GM12801 (cell line): ENCODE measurements around the gene SRCAP.

Experiments
- CTCF ChIP-seq: IDR thresholded peaks from one replicate; pipeline ENCODE4 v1.5.1; 2011; ENCODE audit warnings: control low read depth; ENCODE audit not compliant: insufficient read length; ENCODE audit errors: extremely low read depth

Gene SRCAP

GRCh38 chr16:30665830-30666190 lies 33.2 kb upstream of the SRCAP start:
- TF ChIP-seq CTCF: no peak

GRCh38 chr16:30666681-30667080 lies 32.3 kb upstream of the SRCAP start:
- no peak for TF ChIP-seq CTCF

- no peak for TF ChIP-seq CTCF
Measured at GRCh38 chr16:30667361-30667905, 31.5 kb upstream of the SRCAP start.

DNA sequence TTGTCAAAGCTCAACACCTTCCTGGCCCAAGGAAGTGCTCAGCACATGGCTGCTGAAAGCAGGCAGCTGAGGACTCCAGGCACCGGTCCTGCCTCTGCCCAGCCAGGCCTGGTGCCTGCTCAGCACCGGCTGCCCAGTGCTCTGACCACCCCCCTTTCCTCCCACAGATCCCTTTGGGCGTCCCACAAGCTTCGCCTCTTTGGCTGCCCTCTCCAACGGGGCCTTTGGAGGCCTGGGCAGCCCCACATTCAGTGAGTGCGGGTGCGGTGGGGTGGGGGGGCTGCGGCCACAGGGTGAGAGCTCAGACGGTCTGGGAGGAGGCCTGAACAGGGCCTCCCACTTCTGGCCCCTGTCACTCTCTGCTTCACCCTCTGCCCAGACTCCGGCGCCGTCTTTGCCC lies 30.6 kb upstream of the SRCAP start:
- no peak for TF ChIP-seq CTCF

- TF ChIP-seq CTCF: no peak
Measured at GRCh38 chr16:30669026-30669902, 29.7 kb upstream of the SRCAP start.

DNA sequence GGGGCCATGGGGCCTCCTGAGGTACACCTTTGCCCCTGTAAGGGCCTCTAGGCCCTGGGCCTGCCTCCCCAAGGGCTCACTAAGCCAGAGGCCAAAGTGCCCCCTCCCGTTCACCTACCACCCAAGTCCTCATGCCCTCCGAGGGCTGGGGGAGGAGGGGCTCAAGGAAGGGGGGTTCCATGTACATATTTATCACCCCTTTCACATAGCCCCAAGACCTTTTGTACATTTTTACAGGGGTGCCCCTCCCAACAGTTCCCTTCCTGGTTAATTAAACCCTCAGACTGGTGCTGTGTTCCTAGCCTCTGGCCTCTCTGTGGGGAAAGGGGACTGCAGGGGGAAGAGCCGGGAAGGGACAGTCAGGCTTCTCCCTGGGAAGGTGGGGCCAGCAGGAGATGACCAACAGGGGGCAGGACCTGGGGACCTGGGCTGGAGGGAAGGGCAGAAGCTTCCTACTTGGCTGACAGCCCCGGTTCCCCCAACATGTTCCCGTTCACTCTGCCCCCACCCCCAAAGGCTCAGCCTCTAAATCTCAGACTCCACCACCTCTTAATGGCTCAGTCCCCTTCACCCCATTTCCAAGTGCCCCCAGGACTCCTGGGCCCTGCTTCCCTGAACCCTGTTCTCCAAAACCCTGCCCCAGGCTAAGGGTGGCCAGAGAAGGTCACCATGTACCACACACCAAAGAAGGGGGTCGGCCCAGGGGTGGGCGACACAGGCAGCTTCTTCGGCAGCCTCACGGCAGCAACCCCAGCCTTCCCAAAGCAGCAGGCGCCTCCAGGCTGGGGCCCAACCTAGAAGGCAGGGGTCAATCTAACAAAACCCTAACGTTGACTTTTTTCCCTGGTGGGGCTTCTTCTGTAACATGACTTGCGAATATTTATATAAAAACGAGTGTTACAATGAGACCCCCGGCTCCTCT lies 28.8 kb upstream of the SRCAP start:
- no peak for TF ChIP-seq CTCF

- no peak for TF ChIP-seq CTCF
Measured at GRCh38 chr16:30675143-30675542, 23.8 kb upstream of the SRCAP start.
